Stimulated activated naive CD8-positive, alpha-beta T cell treated with anti-CD3 and anti-CD28 coated beads, Interleukin-15, Interleukin-2, amounts not matched to agents 100 ng/mL and 50 ng/mL, for 24 hours (primary cell): Measurements from ENCODE around the gene ATP1B2.
A peak's percentile ranks its signal among the peaks of the same experiment; 100 is the strongest.

Experiments used
- H3K27ac Mint-ChIP-seq: one replicate; pipeline ENCODE4 v1.8.0; 2021; ENCODE audit warnings: mild to moderate bottlenecking, mixed read lengths
- H3K27me3 Mint-ChIP-seq: one replicate; pipeline ENCODE4 v1.8.0; 2021; ENCODE audit warnings: mixed read lengths
- H3K36me3 Mint-ChIP-seq: one replicate; pipeline ENCODE4 v1.8.0; 2021; ENCODE audit warnings: low read depth, mixed read lengths
- H3K4me1 Mint-ChIP-seq: one replicate; pipeline ENCODE4 v1.8.0; 2021; ENCODE audit warnings: low read depth, mixed read lengths
- H3K4me3 Mint-ChIP-seq: one replicate; pipeline ENCODE4 v1.8.0; 2021; ENCODE audit warnings: mild to moderate bottlenecking, mixed read lengths
- H3K9me3 Mint-ChIP-seq: one replicate; pipeline ENCODE4 v1.8.0; 2021; ENCODE audit warnings: mixed read lengths

ATP1B2 gene

DNA sequence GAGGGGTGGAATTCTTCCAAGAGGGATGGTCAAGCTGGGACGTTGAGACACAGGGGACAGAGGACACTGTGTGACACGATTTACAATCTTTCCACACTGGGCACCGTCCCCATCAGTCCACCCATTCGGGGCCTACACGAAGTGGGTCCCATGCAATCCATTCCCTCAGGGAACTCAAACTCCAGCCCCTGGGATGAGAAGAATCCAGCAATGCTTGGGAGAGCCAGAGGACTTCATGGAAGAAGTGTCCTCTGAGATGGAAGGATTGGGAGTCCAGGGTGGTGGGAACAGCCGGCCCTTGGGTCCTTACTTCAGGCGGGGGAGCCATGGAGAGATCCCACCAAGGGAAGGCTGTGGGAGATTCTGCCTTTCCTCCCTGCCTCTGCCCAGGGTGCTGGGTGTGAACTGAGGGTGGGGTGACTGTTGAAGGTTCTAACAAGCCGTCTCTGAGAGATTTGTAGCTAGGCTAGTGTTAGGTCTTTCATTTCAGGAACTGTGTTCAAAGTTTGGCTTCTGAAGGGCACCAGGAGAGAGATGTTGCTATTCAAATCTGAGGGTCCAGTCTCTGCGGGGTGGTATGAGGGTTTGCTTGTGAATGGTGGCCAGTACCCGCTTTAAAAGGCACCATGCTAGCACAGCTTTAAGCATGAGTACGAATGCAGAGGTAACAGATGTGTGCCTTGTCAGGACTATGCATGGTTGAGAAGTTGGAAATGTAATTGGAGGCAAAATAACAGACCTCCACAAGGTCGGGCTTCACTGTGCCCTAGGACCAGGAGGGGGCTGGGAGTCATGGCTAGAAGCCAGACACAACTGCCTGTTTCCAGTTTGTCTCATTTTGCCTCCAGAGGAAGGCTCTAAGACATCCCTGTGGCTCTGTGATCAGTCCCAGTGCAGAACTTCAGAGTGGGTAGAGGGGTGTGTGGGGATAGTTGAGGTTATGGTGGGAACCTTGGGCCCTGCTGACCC is 1.9 kb downstream of the ATP1B2 start:
- H3K36me3 Mint-ChIP-seq = no peaks in the 10 kb centered on the region
- peaks cover 39% of the 10 kb centered on the region for H3K27me3 Mint-ChIP-seq
- no peaks in the 10 kb centered on the region for H3K9me3 Mint-ChIP-seq
- no peak overlapping the region for H3K4me3 Mint-ChIP-seq
- no peak overlapping the region for H3K27ac Mint-ChIP-seq
- peaks cover 14% of the 10 kb centered on the region for H3K4me1 Mint-ChIP-seq

GRCh38 chr17:7654832-7655540 is 4.3 kb downstream of the ATP1B2 start:
- H3K4me3 Mint-ChIP-seq = no peak overlapping the region
- H3K27ac Mint-ChIP-seq = no peak overlapping the region
- H3K36me3 Mint-ChIP-seq = no peaks in the 10 kb centered on the region
- H3K27me3 Mint-ChIP-seq = peaks cover 31% of the 10 kb centered on the region
- H3K4me1 Mint-ChIP-seq = peaks cover 11% of the 10 kb centered on the region
- H3K9me3 Mint-ChIP-seq = no peaks in the 10 kb centered on the region

GRCh38 chr17:7655541-7655840 is 4.8 kb downstream of the ATP1B2 start:
- peaks cover 26% of the 10 kb centered on the region for H3K27me3 Mint-ChIP-seq
- H3K36me3 Mint-ChIP-seq = no peaks in the 10 kb centered on the region
- H3K27ac Mint-ChIP-seq = no peak overlapping the region
- H3K9me3 Mint-ChIP-seq = no peaks in the 10 kb centered on the region
- H3K4me3 Mint-ChIP-seq = no peak overlapping the region
- peaks cover 6% of the 10 kb centered on the region for H3K4me1 Mint-ChIP-seq

GRCh38 chr17:7656958-7657609 is 6.4 kb downstream of the ATP1B2 start:
- Mint-ChIP-seq H3K4me3 (no peak overlapping the region), H3K36me3 (no peaks in the 10 kb centered on the region), H3K27ac (no peak overlapping the region), H3K27me3 (peaks cover 15% of the 10 kb centered on the region), H3K4me1 (no peaks in the 10 kb centered on the region), H3K9me3 (no peaks in the 10 kb centered on the region)

GRCh38 chr17:7667656-7668406 is 17.1 kb downstream of the ATP1B2 start:
- Mint-ChIP-seq H3K36me3 (peaks cover 33% of the 10 kb centered on the region), H3K4me1 (no peaks in the 10 kb centered on the region), H3K9me3 (no peaks in the 10 kb centered on the region), H3K4me3 (no peak overlapping the region), H3K27me3 (no peaks in the 10 kb centered on the region), H3K27ac (no peak overlapping the region)

DNA sequence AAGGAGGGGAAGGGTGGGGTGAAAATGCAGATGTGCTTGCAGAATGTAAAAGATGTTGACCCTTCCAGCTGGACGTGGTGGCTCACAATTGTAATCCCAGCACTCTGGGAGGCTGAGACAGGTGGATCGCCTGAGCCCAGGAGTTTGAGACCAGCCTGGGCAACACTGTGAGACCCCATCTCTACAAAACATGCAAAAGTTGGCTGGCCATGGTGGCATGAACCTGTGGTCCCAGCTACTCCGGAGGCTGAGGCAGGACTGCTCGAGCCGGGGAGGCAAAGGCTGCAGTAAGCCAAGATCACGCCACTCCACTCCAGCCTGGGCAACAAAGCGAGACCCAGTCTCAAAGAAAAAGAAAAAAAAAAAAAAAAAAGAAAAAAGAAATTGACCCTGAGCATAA is 17.8 kb downstream of the ATP1B2 start:
- Mint-ChIP-seq H3K4me3 (no peak overlapping the region), H3K27me3 (no peaks in the 10 kb centered on the region), H3K9me3 (no peaks in the 10 kb centered on the region), H3K27ac (no peak overlapping the region), H3K4me1 (no peaks in the 10 kb centered on the region), H3K36me3 (peaks cover 39% of the 10 kb centered on the region)

- Mint-ChIP-seq H3K4me1 (no peaks in the 10 kb centered on the region), H3K36me3 (peaks cover 54% of the 10 kb centered on the region), H3K27ac (no peak overlapping the region), H3K9me3 (peaks cover 5% of the 10 kb centered on the region), H3K27me3 (no peaks in the 10 kb centered on the region), H3K4me3 (no peak overlapping the region)
These were observed 22.5 kb downstream of the ATP1B2 start for GRCh38 chr17:7673239-7673638.

DNA sequence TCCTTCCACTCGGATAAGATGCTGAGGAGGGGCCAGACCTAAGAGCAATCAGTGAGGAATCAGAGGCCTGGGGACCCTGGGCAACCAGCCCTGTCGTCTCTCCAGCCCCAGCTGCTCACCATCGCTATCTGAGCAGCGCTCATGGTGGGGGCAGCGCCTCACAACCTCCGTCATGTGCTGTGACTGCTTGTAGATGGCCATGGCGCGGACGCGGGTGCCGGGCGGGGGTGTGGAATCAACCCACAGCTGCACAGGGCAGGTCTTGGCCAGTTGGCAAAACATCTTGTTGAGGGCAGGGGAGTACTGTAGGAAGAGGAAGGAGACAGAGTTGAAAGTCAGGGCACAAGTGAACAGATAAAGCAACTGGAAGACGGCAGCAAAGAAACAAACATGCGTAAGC is 24.2 kb downstream of the ATP1B2 start:
- no peaks in the 10 kb centered on the region for H3K4me1 Mint-ChIP-seq
- H3K36me3 Mint-ChIP-seq = peaks cover 44% of the 10 kb centered on the region
- no peak overlapping the region for H3K27ac Mint-ChIP-seq
- H3K27me3 Mint-ChIP-seq = no peaks in the 10 kb centered on the region
- H3K9me3 Mint-ChIP-seq = peaks cover 5% of the 10 kb centered on the region
- H3K4me3 Mint-ChIP-seq = no peak overlapping the region

GRCh38 chr17:7676533-7676932 is 25.8 kb downstream of the ATP1B2 start:
- no peaks in the 10 kb centered on the region for H3K27me3 Mint-ChIP-seq
- peaks cover 5% of the 10 kb centered on the region for H3K9me3 Mint-ChIP-seq
- H3K4me3 Mint-ChIP-seq = no peak overlapping the region
- H3K36me3 Mint-ChIP-seq = peaks cover 33% of the 10 kb centered on the region
- no peak overlapping the region for H3K27ac Mint-ChIP-seq
- no peaks in the 10 kb centered on the region for H3K4me1 Mint-ChIP-seq

DNA sequence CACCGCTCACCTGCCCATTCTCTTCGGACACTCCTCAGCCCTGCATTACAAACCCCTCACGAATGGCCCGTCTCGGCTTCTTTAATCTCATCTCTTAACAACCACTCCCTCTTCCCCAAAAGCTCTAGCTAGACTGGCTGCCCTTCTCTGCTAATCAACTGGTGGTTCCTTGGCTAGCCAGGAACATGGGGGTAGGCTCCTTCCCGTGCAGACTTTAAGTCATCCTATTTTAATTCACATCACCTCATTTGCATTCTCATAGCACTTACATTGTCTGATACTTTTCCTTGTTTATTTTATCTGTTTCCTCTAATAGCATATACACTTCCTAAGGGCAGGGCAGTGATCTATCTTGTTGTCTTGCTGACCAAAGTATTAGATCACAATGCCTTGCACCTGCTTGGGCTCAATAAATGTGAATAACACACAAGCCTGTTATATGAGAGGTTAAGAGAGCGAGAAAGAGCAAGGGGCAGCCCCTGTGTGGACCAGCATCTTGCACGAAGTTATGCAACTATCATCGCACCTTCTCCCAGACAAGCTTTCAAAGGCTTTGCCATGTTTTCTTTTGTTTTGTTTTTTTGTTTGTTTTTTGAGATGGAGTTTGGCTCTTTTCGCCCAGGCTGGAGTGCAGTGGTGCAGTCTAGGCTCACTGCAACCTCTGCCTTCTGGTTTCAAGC is 26.8 kb downstream of the ATP1B2 start:
- no peaks in the 10 kb centered on the region for H3K27me3 Mint-ChIP-seq
- peaks cover 3% of the 10 kb centered on the region for H3K4me1 Mint-ChIP-seq
- peaks cover 33% of the 10 kb centered on the region for H3K36me3 Mint-ChIP-seq
- H3K4me3 Mint-ChIP-seq = no peak overlapping the region
- H3K9me3 Mint-ChIP-seq = peaks cover 5% of the 10 kb centered on the region
- H3K27ac Mint-ChIP-seq = no peak overlapping the region

- H3K27ac Mint-ChIP-seq = peak overlapping the region; percentile 99
- peak overlapping the region; percentile 98 for H3K4me3 Mint-ChIP-seq
- no peaks in the 10 kb centered on the region for H3K9me3 Mint-ChIP-seq
- H3K36me3 Mint-ChIP-seq = peaks cover 32% of the 10 kb centered on the region
- peaks cover 43% of the 10 kb centered on the region for H3K4me1 Mint-ChIP-seq
- H3K27me3 Mint-ChIP-seq = no peaks in the 10 kb centered on the region
These were observed 34.3 kb downstream of the ATP1B2 start for GRCh38 chr17:7684851-7685532.

GRCh38 chr17:7685533-7686221 is 35.0 kb downstream of the ATP1B2 start:
- Mint-ChIP-seq H3K27me3 (no peaks in the 10 kb centered on the region), H3K27ac (peak overlapping the region; percentile 99), H3K9me3 (no peaks in the 10 kb centered on the region), H3K4me3 (peak overlapping the region; percentile 98), H3K4me1 (peaks cover 47% of the 10 kb centered on the region), H3K36me3 (peaks cover 37% of the 10 kb centered on the region)
